ENCODE results near the gene MMP19. TPM values are rescaled to one million over a fixed set of nuclear protein-coding genes. Genes with fewer than 3 reads are reported as not detected.
"Not testable (repeated sequence)": the region's sequence is repeated elsewhere in the genome, so short reads cannot be mapped to it uniquely, and the experiment has no call there.

MMP19 gene
- total RNA-seq, 1 donor from 2014 or later, result 0.15 TPM

- Mint-ChIP-seq H3K4me1 (ENCODE audit: unreplicated experiment) (peaks cover 9% of the 10 kb centered on the region), H3K27me3 (ENCODE audit: unreplicated experiment) (peaks cover 8% of the 10 kb centered on the region), H3K36me3 (ENCODE audit: low read depth, unreplicated experiment) (peaks cover 14% of the 10 kb centered on the region), H3K4me3 (ENCODE audit: unreplicated experiment) (peak overlapping the region; percentile 29), H3K27ac (ENCODE audit: unreplicated experiment) (no peak overlapping the region), H3K9me3 (ENCODE audit: unreplicated experiment) (no peaks in the 10 kb centered on the region)
- TF ChIP-seq, protein P1, sequence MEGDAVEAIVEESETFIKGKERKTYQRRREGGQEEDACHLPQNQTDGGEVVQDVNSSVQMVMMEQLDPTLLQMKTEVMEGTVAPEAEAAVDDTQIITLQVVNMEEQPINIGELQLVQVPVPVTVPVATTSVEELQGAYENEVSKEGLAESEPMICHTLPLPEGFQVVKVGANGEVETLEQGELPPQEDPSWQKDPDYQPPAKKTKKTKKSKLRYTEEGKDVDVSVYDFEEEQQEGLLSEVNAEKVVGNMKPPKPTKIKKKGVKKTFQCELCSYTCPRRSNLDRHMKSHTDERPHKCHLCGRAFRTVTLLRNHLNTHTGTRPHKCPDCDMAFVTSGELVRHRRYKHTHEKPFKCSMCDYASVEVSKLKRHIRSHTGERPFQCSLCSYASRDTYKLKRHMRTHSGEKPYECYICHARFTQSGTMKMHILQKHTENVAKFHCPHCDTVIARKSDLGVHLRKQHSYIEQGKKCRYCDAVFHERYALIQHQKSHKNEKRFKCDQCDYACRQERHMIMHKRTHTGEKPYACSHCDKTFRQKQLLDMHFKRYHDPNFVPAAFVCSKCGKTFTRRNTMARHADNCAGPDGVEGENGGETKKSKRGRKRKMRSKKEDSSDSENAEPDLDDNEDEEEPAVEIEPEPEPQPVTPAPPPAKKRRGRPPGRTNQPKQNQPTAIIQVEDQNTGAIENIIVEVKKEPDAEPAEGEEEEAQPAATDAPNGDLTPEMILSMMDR (IDR thresholded peaks at IDR 0.05; ENCODE audit: unreplicated experiment), result no peak
- no peak for DNase-seq (ENCODE audit: low spot score)
Measured at GRCh38 chr12:55838361-55838760, 4.4 kb downstream of the MMP19 start.

DNA sequence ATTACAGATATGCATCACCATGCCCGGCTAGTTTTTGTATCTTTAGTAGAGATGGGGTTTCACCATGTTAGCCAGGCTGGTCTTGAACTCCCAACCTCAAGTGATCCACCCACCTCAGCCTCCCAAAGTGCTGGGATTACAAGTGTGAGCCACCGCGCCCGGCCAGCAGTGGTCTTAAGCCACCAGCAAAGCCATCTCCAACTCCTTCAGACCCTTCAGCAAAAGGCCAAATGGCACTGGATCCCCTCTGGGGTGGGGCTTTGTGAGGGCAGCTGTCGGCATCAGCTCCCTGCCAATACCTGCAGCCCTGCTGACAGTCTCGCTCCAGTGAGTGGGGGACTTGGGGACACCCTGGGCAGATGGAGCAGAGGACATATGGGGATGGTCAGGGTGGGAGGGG, 8.3 kb downstream of the MMP19 start:
- Mint-ChIP-seq H3K27me3 (ENCODE audit: unreplicated experiment) (peaks cover 16% of the 10 kb centered on the region), H3K4me1 (ENCODE audit: unreplicated experiment) (peaks cover 24% of the 10 kb centered on the region), H3K36me3 (ENCODE audit: low read depth, unreplicated experiment) (peaks cover 13% of the 10 kb centered on the region)
- not testable (repeated sequence) for H3K9me3 Mint-ChIP-seq (ENCODE audit: unreplicated experiment); DNase-seq (ENCODE audit: low spot score); H3K27ac Mint-ChIP-seq (ENCODE audit: unreplicated experiment); H3K4me3 Mint-ChIP-seq (ENCODE audit: unreplicated experiment)

- Mint-ChIP-seq H3K4me3 (ENCODE audit: unreplicated experiment) (no peak overlapping the region), H3K9me3 (ENCODE audit: unreplicated experiment) (no peaks in the 10 kb centered on the region)
Measured at GRCh38 chr12:55833056-55833455, 9.7 kb downstream of the MMP19 start.

GRCh38 chr12:55831447-55831815, 11.3 kb downstream of the MMP19 start:
- Mint-ChIP-seq H3K27me3 (ENCODE audit: unreplicated experiment) (peaks cover 12% of the 10 kb centered on the region), H3K4me3 (ENCODE audit: unreplicated experiment) (peak overlapping the region; percentile 100), H3K36me3 (ENCODE audit: low read depth, unreplicated experiment) (peaks cover 17% of the 10 kb centered on the region), H3K9me3 (ENCODE audit: unreplicated experiment) (no peaks in the 10 kb centered on the region), H3K27ac (ENCODE audit: unreplicated experiment) (peak overlapping the region; percentile 99), H3K4me1 (ENCODE audit: unreplicated experiment) (peaks cover 36% of the 10 kb centered on the region)
- DNase-seq (ENCODE audit: low spot score), result no peak
- TF ChIP-seq, protein P1 (IDR thresholded peaks at IDR 0.05; ENCODE audit: unreplicated experiment), result no peak

More at GRCh38 chr12:55833056-55833455, 9.7 kb downstream of the MMP19 start:
- TF ChIP-seq, protein P1 (IDR thresholded peaks at IDR 0.05; ENCODE audit: unreplicated experiment), result no peak
- DNase-seq (ENCODE audit: low spot score), result no peak
- H3K36me3 Mint-ChIP-seq (ENCODE audit: low read depth, unreplicated experiment), result peaks cover 13% of the 10 kb centered on the region
- H3K4me1 Mint-ChIP-seq (ENCODE audit: unreplicated experiment), result peaks cover 28% of the 10 kb centered on the region
- H3K27me3 Mint-ChIP-seq (ENCODE audit: unreplicated experiment), result peaks cover 12% of the 10 kb centered on the region
- H3K27ac Mint-ChIP-seq (ENCODE audit: unreplicated experiment), result no peak overlapping the region

GRCh38 chr12:55830601-55831446, 11.9 kb downstream of the MMP19 start:
- no peaks in the 10 kb centered on the region for H3K9me3 Mint-ChIP-seq (ENCODE audit: unreplicated experiment)
- H3K36me3 Mint-ChIP-seq (ENCODE audit: low read depth, unreplicated experiment), result peaks cover 11% of the 10 kb centered on the region
- H3K4me3 Mint-ChIP-seq (ENCODE audit: unreplicated experiment), result peak overlapping the region; percentile 100
- peaks cover 38% of the 10 kb centered on the region for H3K4me1 Mint-ChIP-seq (ENCODE audit: unreplicated experiment)
- peak; percentile 60 for DNase-seq (ENCODE audit: low spot score)
- peaks cover 12% of the 10 kb centered on the region for H3K27me3 Mint-ChIP-seq (ENCODE audit: unreplicated experiment)
- H3K27ac Mint-ChIP-seq (ENCODE audit: unreplicated experiment), result peak overlapping the region; percentile 99
- TF ChIP-seq, protein P1 (IDR thresholded peaks at IDR 0.05; ENCODE audit: unreplicated experiment), result no peak

All from endothelial cell (in vitro differentiated cells).